Inflammatory macrophage treated with lipopolysaccharide for 1 hour (primary cell): ENCODE measurements around the gene PABPC1L.

Source experiments
- DNase-seq, 2 donors: peaks; one replicate each; pipeline ENCODE4 v3.0.0-alpha.2; 2020 to 2022

The PABPC1L gene

GRCh38 chr20:44970243-44970757, 60.4 kb downstream of the PABPC1L start:
- DNase-seq: peak; percentile 45 to 56

GRCh38 chr20:44973053-44973452, 63.2 kb downstream of the PABPC1L start:
- DNase-seq: no peak

- DNase-seq: no peak
Measured at GRCh38 chr20:44976698-44977097, 66.8 kb downstream of the PABPC1L start.

GRCh38 chr20:44979090-44979621, 69.3 kb downstream of the PABPC1L start:
- DNase-seq: peak; percentile 87 to 88

DNA sequence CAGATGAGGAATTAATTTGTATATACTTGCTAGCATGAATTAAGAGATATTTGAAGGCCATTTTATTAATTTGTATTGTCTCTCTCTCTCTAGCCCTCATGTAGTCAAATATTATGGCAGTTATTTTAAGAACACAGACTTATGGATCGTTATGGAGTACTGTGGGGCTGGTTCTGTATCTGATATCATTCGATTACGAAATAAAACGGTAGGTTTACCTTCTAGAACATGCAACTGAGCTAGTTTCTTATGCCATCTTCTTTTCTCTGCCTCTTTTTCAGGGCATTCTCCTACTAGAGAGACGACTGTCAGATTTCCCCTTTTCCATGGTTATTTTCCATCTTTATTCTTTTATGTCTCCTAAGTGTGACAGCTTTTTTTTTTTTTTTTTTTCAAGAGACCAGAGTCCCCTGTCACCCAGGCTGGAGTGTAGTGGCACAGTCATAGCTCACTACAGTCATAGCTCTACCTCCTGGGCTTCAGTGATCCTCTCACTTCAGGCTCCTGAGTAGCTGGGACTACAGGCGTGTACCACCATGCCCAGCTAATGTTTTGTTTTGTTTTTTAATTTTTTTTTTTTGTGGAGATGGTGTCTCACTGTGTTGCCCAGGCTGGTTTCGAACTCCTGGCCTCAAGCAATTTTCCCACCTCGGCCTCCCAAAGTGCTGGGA, 72.0 kb downstream of the PABPC1L start:
- no peak for DNase-seq

DNA sequence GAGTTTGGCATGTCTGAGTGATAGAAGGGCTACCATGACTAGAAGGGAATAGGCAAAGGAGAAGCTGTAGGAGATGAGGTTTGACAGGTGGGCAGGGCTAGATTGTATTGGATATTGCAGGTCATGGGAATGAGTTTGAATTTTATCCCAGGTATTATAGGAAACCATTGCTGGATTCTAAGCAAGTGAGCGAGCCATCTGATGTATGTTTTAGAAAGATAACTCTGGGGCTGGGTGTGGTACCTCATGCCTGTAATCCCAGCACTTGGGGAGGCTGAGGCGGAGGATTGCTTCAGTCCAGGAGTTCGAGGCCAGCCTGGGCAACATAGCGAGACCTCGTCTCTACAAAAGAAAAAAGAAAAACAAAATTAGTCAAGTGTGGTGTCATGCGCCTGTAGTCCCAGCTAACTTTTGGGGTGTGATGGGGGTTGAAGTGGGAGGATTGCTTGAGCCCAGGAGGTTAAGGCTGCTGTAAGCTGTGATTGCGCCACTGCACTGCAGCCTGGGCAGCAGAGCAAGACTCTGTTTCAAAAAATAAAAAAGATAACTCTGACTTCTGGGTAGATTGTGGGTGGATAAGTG, 73.3 kb downstream of the PABPC1L start:
- DNase-seq: no peak

DNA sequence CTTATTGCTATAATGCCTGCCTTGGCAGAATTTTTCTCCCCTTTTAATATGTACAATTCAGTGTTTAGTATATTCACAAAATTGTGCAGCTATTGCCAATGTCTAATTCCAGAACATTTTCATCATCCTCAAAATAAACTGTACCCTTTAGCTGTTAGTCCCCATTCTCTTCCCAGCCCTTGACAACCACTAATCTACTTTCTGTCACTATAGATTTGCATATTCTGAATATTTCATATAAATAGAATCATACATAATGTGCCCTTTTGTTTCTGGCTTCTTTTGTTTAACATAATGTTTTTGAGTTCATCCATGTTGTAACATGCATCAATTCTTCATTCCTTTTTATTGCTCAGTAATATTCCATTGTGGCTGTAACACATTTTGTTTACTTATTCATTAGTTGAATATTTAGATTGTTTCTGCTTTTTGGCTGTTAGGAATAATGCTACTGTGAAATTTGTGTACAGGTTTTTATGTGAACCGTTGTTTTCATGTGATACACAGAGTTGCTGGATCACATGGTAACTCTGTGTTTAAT, 78.8 kb downstream of the PABPC1L start:
- no peak for DNase-seq
